Subcutaneous abdominal adipose tissue (tissue), 5 donors: Measurements from ENCODE around the gene EPB41L4B.
"Not testable (repeated sequence)": the region's sequence is repeated elsewhere in the genome, so short reads cannot be mapped to it uniquely, and the experiment has no call there.

ENCODE experiments used
- H3K27ac ChIP-seq: one replicate; pipeline ENCODE4 v1.7.0; 2013; ENCODE audit warnings: low read depth, mild to moderate bottlenecking, inconsistent platforms, low read length, moderate library complexity
- H3K27me3 ChIP-seq, 5 donors: one replicate each; pipeline ENCODE4 v1.7.0; 2013; ENCODE audit warnings: low read length in 5 of 5, inconsistent platforms in 1 of 5; ENCODE audit not compliant: control insufficient read depth in 5 of 5, insufficient read depth in 4 of 5
- H3K36me3 ChIP-seq, 5 donors: one replicate each; pipeline ENCODE4 v1.7.0; 2013; ENCODE audit warnings: low read length in 5 of 5; ENCODE audit not compliant: control insufficient read depth in 5 of 5, insufficient read depth in 5 of 5
- H3K4me1 ChIP-seq, 5 donors: one replicate each; pipeline ENCODE4 v1.7.0; 2013; ENCODE audit warnings: low read length in 5 of 5, mild to moderate bottlenecking in 3 of 5, moderate library complexity in 1 of 5; ENCODE audit not compliant: control insufficient read depth in 5 of 5, insufficient read depth in 5 of 5
- H3K4me3 ChIP-seq, 5 donors: one replicate each; pipeline ENCODE4 v1.7.0; 2013; ENCODE audit warnings: low read length in 5 of 5, low read depth in 1 of 5
- H3K9ac ChIP-seq, 5 donors: one replicate each; pipeline ENCODE4 v1.7.0; 2013; ENCODE audit warnings: low read length in 5 of 5, mild to moderate bottlenecking in 4 of 5, moderate library complexity in 3 of 5
- H3K9me3 ChIP-seq, 5 donors: one replicate each; pipeline ENCODE4 v1.7.0; 2013; ENCODE audit warnings: low read length in 5 of 5; ENCODE audit not compliant: control insufficient read depth in 5 of 5
- donor health status: healthy.
- donor health status: healthy.
- donor health status: healthy.
- donor health status: healthy.
- donor health status: healthy.

The EPB41L4B gene

DNA sequence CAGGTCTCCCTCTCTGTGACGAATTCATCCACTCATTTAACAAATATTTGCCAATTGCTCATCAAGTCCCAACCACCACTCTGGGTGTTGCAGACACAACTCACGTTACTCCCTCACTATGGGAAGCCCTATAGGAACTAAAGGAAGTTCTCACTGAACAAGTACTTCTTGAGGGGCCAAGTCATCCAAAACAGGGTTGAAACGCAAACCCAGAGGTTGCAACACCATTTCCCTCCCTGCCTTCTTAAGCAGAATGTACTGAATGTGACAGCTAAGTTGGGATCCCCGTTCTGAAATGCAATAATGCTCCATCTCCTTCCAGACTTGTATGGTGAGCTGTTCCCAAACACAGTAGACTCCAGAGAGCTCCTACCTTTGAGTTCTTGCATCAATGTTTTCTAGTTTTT, 34.3 kb downstream of the EPB41L4B start:
- Histone ChIP-seq H3K9me3 (no peaks in the 10 kb centered on the region), H3K27me3 (no peaks in the 10 kb centered on the region), H3K27ac (peak overlapping the region; percentile 47), H3K9ac (no peak overlapping the region), H3K36me3 (no peaks in the 10 kb centered on the region), H3K4me3 (no peak overlapping the region), H3K4me1 (peaks cover 0 to 36% (median 22%) of the 10 kb centered on the region in 5 donors)

GRCh38 chr9:109283672-109284071, 37.2 kb downstream of the EPB41L4B start:
- not testable (repeated sequence) for H3K4me1 ChIP-seq, H3K27me3 ChIP-seq, H3K4me3 ChIP-seq, H3K36me3 ChIP-seq, H3K27ac ChIP-seq, H3K9me3 ChIP-seq, H3K9ac ChIP-seq

- Histone ChIP-seq H3K36me3 (no peaks in the 10 kb centered on the region), H3K4me1 (peaks cover 0 to 10% (median 5%) of the 10 kb centered on the region in 5 donors), H3K27ac (no peak overlapping the region), H3K4me3 (no peak overlapping the region), H3K27me3 (no peaks in the 10 kb centered on the region), H3K9ac (no peak overlapping the region), H3K9me3 (no peaks in the 10 kb centered on the region)
Observed at GRCh38 chr9:109283012-109283411, 37.8 kb downstream of the EPB41L4B start.

DNA sequence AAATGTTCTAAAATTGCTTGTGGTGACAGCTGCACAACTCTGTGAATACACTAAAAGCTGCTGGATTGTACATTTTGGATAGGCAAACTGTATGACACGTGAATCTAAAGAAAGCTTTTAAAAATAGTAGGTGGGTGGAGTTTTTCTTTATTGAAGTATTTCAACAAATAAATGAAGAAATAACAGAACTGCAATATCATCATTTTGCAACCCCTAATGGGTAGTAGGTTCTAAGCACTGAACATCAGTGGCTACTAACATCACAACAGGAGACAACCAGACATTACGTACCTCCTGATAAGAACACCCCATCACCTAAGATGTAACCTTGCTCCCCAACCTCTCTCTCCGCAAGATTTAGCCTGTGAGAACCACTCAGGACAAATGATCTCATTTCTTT, 38.6 kb downstream of the EPB41L4B start:
- Histone ChIP-seq H3K27ac (no peak overlapping the region), H3K4me3 (no peak overlapping the region), H3K9me3 (no peaks in the 10 kb centered on the region), H3K9ac (no peak overlapping the region), H3K4me1 (peaks cover 0 to 13% (median 7%) of the 10 kb centered on the region in 5 donors), H3K36me3 (no peaks in the 10 kb centered on the region), H3K27me3 (no peaks in the 10 kb centered on the region)

GRCh38 chr9:109281518-109281917, 39.3 kb downstream of the EPB41L4B start:
- H3K27me3 ChIP-seq = no peaks in the 10 kb centered on the region
- H3K36me3 ChIP-seq = no peaks in the 10 kb centered on the region
- H3K9me3 ChIP-seq = no peaks in the 10 kb centered on the region
- no peak overlapping the region for H3K9ac ChIP-seq
- peaks cover 0 to 7% (median under 1%) of the 10 kb centered on the region in 5 donors for H3K4me1 ChIP-seq
- no peak overlapping the region for H3K27ac ChIP-seq
- H3K4me3 ChIP-seq = no peak overlapping the region

DNA sequence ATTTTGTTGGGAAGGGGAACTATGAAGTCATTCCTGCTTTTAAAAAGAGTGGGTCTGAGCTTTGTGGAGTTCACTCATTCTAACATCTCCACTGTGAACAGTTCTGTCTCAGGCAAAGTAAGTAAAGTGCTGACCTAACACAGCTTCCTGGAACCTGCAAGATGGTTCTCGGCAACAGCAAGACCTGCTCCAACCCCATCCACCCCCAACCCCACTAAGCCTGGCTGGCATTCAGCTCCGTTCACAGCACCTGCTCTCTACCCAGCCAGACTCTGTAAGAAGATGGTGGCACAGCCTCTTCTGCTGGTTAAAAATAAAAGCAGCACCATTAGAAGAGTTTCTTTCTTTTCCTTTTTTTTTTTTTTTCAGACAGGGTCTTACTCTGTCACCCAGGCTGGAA, 42.0 kb downstream of the EPB41L4B start:
- Histone ChIP-seq H3K27me3 (no peaks in the 10 kb centered on the region), H3K9me3 (no peaks in the 10 kb centered on the region), H3K9ac (no peak overlapping the region), H3K36me3 (no peaks in the 10 kb centered on the region), H3K4me3 (no peak overlapping the region), H3K4me1 (peaks cover 0 to 19% (median 4%) of the 10 kb centered on the region in 5 donors), H3K27ac (no peak overlapping the region)

GRCh38 chr9:109278216-109278615, 42.6 kb downstream of the EPB41L4B start:
- Histone ChIP-seq H3K4me3 (no peak overlapping the region), H3K36me3 (no peaks in the 10 kb centered on the region), H3K27ac (no peak overlapping the region), H3K9ac (no peak overlapping the region), H3K27me3 (no peaks in the 10 kb centered on the region), H3K4me1 (peaks cover 0 to 20% (median 4%) of the 10 kb centered on the region in 5 donors), H3K9me3 (no peaks in the 10 kb centered on the region)

DNA sequence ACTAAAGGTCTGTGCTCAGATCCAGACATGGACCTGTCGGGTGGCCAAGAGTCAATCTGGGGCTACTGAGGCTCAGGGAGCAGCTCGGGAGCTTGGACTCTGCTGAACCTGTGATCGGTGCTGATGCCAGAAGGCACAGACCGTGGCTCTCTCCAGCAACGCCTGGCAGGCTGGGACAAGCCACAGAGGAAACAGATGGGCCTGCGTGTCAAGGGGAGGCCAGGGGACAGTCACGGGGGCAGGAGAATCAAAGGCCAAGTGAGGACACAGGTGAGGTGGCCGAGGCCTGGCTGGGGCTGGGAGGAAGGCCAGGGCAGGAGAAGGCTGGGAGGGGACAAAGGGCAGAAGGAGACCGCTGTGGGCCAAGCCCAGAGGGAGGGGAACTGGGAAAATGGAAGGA, 43.4 kb downstream of the EPB41L4B start:
- Histone ChIP-seq H3K4me1 (peaks cover 0 to 20% (median 4%) of the 10 kb centered on the region in 5 donors), H3K4me3 (no peak overlapping the region), H3K9ac (no peak overlapping the region), H3K36me3 (no peaks in the 10 kb centered on the region), H3K9me3 (no peaks in the 10 kb centered on the region), H3K27me3 (no peaks in the 10 kb centered on the region), H3K27ac (no peak overlapping the region)

- no peak overlapping the region for H3K4me3 ChIP-seq
- H3K36me3 ChIP-seq = no peaks in the 10 kb centered on the region
- peaks cover 0 to 20% (median 4%) of the 10 kb centered on the region in 5 donors for H3K4me1 ChIP-seq
- H3K27ac ChIP-seq = no peak overlapping the region
- no peaks in the 10 kb centered on the region for H3K27me3 ChIP-seq
- H3K9me3 ChIP-seq = no peaks in the 10 kb centered on the region
- H3K9ac ChIP-seq = no peak overlapping the region
Observed at GRCh38 chr9:109276469-109277440, 44.1 kb downstream of the EPB41L4B start.

DNA sequence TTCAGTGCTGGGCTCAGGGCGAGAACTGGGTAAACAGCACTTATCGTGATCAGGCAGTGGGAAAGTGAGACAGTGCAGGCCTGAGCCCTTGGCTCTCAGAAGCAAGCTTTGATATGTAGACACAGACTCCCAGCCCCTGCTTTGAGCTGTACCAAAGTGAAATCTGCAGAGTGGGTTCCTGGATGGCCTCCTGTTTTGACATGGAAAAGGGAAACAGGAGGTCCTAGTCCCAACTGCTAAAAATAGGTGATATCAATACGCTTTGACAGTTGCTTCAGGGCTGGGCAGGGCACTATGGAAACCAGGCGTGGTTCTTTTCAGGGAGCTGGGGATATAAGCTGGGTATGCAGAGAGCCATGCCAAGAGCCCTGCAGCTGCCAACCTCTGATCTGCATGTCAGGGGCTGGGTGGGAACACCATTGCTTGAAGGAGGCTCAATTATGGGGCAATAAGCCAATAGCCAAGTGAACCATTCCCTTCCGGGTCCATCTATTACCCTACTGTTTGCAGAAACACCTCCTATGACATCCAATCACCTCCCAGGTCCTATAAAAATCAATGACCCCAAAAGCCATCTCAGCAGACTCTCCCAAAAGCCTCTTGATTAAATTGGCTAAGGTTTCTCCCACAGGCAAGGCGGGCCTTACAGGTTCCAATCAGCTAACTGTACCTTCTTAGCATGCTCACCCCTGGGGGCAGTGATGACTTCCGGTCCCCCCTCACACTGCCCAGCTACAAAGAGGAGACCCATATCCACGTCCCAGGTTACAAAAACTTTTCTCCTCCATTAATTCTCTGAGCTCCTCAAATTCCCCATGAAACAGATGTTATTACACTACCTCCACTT, 45.8 kb downstream of the EPB41L4B start:
- peaks cover 0 to 20% (median 4%) of the 10 kb centered on the region in 5 donors for H3K4me1 ChIP-seq
- no peak overlapping the region for H3K4me3 ChIP-seq
- no peak overlapping the region for H3K27ac ChIP-seq
- no peaks in the 10 kb centered on the region for H3K36me3 ChIP-seq
- no peaks in the 10 kb centered on the region for H3K27me3 ChIP-seq
- H3K9ac ChIP-seq = no peak overlapping the region
- no peaks in the 10 kb centered on the region for H3K9me3 ChIP-seq
